Activated CD8-positive, alpha-beta T cell treated with anti-CD3 and anti-CD28 coated beads, Interleukin-2, amount 10 ng/mL, durations not matched to agents 7 days and 5 days (primary cell): ENCODE results near the gene UBL3. TPM values are rescaled to one million over a fixed set of nuclear protein-coding genes. Genes with fewer than 3 reads are reported as not detected.

ENCODE experiments used
- ATAC-seq: fragments of 150-1000 bp; cut with Tn5 transposase; one replicate; pipeline ENCODE4 v1.10.0; 2021; ENCODE audit warnings: moderate library complexity
- CTCF ChIA-PET: fragments of 350-600 bp; sonication (Branson Sonifier 250); formaldehyde crosslinking; loops from one replicate; lab custom pipeline; 2021; ENCODE audit warnings: antibody characterized with exemption; lab: Charles Lee
- POLR2A ChIA-PET: fragments of 350-600 bp; sonication (Branson Sonifier 250); formaldehyde crosslinking; loops from one replicate; lab custom pipeline; 2021; ENCODE audit warnings: antibody characterized with exemption; lab: Charles Lee
- DNase-seq: peaks from one replicate; pipeline ENCODE4 v3.0.0-alpha.2; 2020
- H3K27ac Mint-ChIP-seq: one replicate; pipeline ENCODE4 v1.8.0; 2021; ENCODE audit warnings: mild to moderate bottlenecking, mixed read lengths
- H3K27me3 Mint-ChIP-seq: one replicate; pipeline ENCODE4 v1.8.0; 2021; ENCODE audit warnings: low read depth, mixed read lengths
- H3K36me3 Mint-ChIP-seq: one replicate; pipeline ENCODE4 v1.8.0; 2021; ENCODE audit warnings: low read depth, mixed read lengths
- H3K4me1 Mint-ChIP-seq: one replicate; pipeline ENCODE4 v1.8.0; 2021; ENCODE audit warnings: low read depth, mixed read lengths
- H3K4me3 Mint-ChIP-seq: one replicate; pipeline ENCODE4 v1.8.0; 2021; ENCODE audit warnings: mild to moderate bottlenecking, mixed read lengths
- H3K9me3 Mint-ChIP-seq: one replicate; pipeline ENCODE4 v1.8.0; 2022; ENCODE audit warnings: mixed read lengths; ENCODE audit not compliant: insufficient read depth
- total RNA-seq, 2 experiments: library from RNA; stranded (reverse); gene quantifications; one replicate each; pipeline ENCODE4 v1.2.3, GENCODE V29; 2021

The UBL3 gene
- total RNA-seq, 2 experiments from 2014 or later, result 7.3 to 8.4 TPM

- Mint-ChIP-seq H3K27ac (no peak overlapping the region), H3K9me3 (no peaks in the 10 kb centered on the region), H3K36me3 (peaks cover 4% of the 10 kb centered on the region), H3K4me1 (peaks cover 24% of the 10 kb centered on the region), H3K27me3 (no peaks in the 10 kb centered on the region), H3K4me3 (no peak overlapping the region)
- no peak for ATAC-seq
- ChIA-PET CTCF (interaction anchor here (0.6 to 11.8 kb wide), 12 partner anchors 10 to 268 kb away, joined by 3 to 232 read pairs (median 5); no protein-coding TSS in a partner anchor), POLR2A (no interaction called here)
- no peak for DNase-seq
Observed at GRCh38 chr13:29844441-29844840, 6.0 kb downstream of the UBL3 start.

DNA sequence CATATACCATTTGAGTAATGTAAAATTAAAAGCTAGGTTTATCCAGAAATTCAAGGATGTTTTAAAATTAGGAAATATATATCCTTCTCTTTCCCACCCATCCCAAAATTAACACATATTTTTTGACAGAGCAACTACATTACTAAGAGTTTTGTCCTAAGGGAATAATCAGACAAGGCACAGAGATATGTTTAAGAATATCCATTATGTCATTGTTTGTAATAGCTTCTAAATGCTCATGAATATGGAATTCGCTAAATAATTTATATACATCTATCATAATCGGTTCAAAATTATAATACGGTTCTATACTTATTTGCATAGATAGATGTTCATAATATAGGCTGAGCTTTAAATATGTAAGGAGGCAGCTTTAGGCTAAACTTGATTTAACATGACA lies 9.8 kb downstream of the UBL3 start:
- POLR2A ChIA-PET, result interaction anchor here (1.2 kb wide), 1 partner anchor 10 kb away, joined by 4 read pairs; the partner anchor contains the start of gene UBL3
- no peaks in the 10 kb centered on the region for H3K9me3 Mint-ChIP-seq
- H3K27me3 Mint-ChIP-seq, result no peaks in the 10 kb centered on the region
- H3K36me3 Mint-ChIP-seq, result no peaks in the 10 kb centered on the region
- H3K4me3 Mint-ChIP-seq, result no peak overlapping the region
- H3K4me1 Mint-ChIP-seq, result peaks cover 3% of the 10 kb centered on the region
- no peak for DNase-seq
- no peak overlapping the region for H3K27ac Mint-ChIP-seq
- no peak for ATAC-seq
- CTCF ChIA-PET, result interaction anchor here (0.6 to 3.5 kb wide), 4 partner anchors 84 to 1129 kb away, joined by 3 to 20 read pairs (median 3); no protein-coding TSS in a partner anchor

DNA sequence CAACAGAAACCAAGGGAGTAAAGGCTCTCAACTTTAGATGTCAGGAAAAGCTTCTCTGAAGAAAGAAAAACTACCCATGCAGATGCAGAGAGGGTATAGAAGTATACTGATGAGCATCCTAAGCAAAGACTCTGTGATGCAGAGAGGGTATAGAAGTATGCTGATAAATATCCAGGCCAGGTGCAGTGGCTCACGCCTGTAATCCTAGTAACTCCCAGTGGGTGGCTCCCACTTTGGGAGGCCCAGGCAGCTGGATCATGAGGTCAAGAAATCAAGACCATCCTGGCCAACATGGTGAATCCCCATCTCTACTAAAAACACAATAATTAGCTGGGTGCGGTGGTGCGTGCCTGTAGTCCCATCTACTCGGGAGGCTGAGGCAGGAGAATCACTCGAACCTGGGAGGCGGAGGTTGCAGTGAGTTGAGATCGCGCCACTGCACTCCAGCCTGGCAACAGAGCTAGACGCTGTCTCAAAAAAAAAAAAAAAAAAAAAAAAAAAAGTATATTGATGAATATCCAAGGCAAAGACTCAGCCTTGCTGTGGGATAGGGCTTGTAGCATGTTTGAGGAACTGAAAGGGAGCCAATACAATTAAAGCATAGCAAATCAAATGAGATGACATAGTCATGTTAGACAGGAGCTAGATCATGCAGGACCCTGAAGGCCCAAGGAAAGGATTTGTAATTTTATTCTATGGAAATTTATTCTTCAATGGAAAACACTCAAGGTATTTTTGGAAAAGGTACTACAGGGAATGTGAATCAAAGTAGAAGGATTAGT lies 14.9 kb downstream of the UBL3 start:
- Mint-ChIP-seq H3K27ac (no peak overlapping the region), H3K4me1 (no peaks in the 10 kb centered on the region), H3K4me3 (no peak overlapping the region), H3K9me3 (no peaks in the 10 kb centered on the region), H3K27me3 (no peaks in the 10 kb centered on the region), H3K36me3 (no peaks in the 10 kb centered on the region)
- CTCF ChIA-PET, result interaction anchor here (1.0 to 1.9 kb wide), 8 partner anchors 9 to 280 kb away, joined by 3 to 5 read pairs (median 4); no protein-coding TSS in a partner anchor
- POLR2A ChIA-PET, result no interaction called here
- ATAC-seq, result no peak
- no peak for DNase-seq

DNA sequence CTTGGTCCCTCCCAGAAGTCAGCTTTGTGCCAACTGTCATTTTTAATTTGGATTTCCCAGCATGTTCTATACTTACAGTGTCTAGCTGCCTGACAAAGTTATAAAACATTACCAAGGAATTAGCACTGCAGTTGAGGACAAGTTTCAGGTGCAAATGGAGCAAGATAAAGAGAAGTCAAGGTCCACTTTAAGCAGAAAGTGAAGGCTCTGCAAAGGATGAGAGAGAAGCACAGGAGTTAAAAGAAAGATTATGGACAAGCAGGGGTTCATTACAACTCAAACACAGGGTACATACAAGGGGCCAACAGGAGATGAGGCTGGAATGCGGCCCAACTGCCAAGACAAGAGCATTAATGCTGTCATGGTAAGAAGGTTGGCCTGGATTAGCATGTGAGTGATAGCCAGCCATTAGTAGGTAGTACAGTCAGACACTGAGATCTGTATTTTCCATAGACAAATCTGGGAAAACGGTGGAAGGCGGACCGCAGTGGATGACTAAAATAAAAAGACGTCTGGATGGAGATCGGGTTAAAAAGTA lies 17.6 kb downstream of the UBL3 start:
- CTCF ChIA-PET, result interaction anchor here (0.6 kb wide), 1 partner anchor 139 kb away, joined by 3 read pairs; no protein-coding TSS in a partner anchor
- POLR2A ChIA-PET, result no interaction called here
- DNase-seq (no peak), ATAC-seq (no peak)
- Mint-ChIP-seq H3K4me3 (no peak overlapping the region), H3K36me3 (peaks cover 5% of the 10 kb centered on the region), H3K27ac (no peak overlapping the region), H3K4me1 (no peaks in the 10 kb centered on the region), H3K27me3 (no peaks in the 10 kb centered on the region), H3K9me3 (no peaks in the 10 kb centered on the region)

- CTCF ChIA-PET, result interaction anchor here (1.4 to 1.5 kb wide), 2 partner anchors 11 to 12 kb away, joined by 3 read pairs; no protein-coding TSS in a partner anchor
- ATAC-seq, result no peak
- H3K27ac Mint-ChIP-seq, result no peak overlapping the region
Observed at GRCh38 chr13:29830000-29830399, 20.4 kb downstream of the UBL3 start.

GRCh38 chr13:29819143-29819542 lies 31.3 kb downstream of the UBL3 start:
- ChIA-PET POLR2A (no interaction called here), CTCF (interaction anchor here (0.6 to 4.1 kb wide), 6 partner anchors 62 to 296 kb away, joined by 3 to 15 read pairs (median 4); no protein-coding TSS in a partner anchor)
- DNase-seq, result no peak
- no peak for ATAC-seq
- no peaks in the 10 kb centered on the region for H3K36me3 Mint-ChIP-seq
- no peaks in the 10 kb centered on the region for H3K27me3 Mint-ChIP-seq
- peaks cover 15% of the 10 kb centered on the region for H3K4me1 Mint-ChIP-seq
- no peaks in the 10 kb centered on the region for H3K9me3 Mint-ChIP-seq
- no peak overlapping the region for H3K4me3 Mint-ChIP-seq
- no peak overlapping the region for H3K27ac Mint-ChIP-seq

More at GRCh38 chr13:29830000-29830399, 20.4 kb downstream of the UBL3 start:
- POLR2A ChIA-PET, result no interaction called here
- no peaks in the 10 kb centered on the region for H3K27me3 Mint-ChIP-seq
- H3K9me3 Mint-ChIP-seq, result no peaks in the 10 kb centered on the region
- DNase-seq, result no peak
- no peak overlapping the region for H3K4me3 Mint-ChIP-seq
- no peaks in the 10 kb centered on the region for H3K4me1 Mint-ChIP-seq
- H3K36me3 Mint-ChIP-seq, result peaks cover 5% of the 10 kb centered on the region

DNA sequence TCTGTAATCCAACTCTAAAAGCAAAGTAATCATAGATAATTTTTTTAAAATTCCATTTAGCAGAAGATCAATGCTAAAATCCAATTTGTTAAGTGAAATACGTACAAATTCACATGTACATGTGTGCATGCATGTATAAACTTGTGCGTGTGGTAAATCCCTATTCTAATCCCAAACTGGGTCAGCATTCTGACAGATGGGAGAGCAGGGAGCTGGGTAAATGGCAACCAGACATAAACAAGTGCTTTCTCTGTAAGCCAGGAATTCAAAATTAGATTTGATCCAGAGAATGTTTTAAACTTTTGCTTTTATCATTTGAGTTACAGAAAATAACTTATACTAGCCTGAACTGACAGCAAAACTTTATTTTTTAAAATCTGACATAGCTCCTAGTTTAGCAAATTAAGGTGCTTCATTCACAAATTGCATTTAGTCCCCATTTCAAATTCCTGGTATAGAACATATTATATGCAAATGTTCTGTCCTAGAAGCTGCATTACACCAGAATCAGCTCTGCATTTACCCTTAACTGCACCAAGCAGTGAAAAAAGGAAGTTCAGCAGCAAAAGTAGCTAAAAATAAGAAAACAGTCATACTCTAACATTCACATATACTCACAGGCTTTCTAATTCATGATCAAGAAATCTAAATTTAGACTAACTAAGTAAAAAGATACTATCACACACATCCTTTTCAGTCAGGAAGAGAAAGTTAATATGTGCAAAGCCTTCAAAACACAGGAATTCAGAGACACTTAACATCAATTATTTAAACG lies 32.6 kb downstream of the UBL3 start:
- CTCF ChIA-PET, result interaction anchor here (0.7 to 4.1 kb wide), 7 partner anchors 12 to 297 kb away, joined by 3 to 15 read pairs (median 3); no protein-coding TSS in a partner anchor
- peaks cover 15% of the 10 kb centered on the region for H3K4me1 Mint-ChIP-seq
- H3K27ac Mint-ChIP-seq, result no peak overlapping the region
- no peak for DNase-seq
- POLR2A ChIA-PET, result interaction anchor here (1.0 kb wide), 1 partner anchor 296 kb away, joined by 3 read pairs; no protein-coding TSS in a partner anchor
- no peak overlapping the region for H3K4me3 Mint-ChIP-seq
- no peaks in the 10 kb centered on the region for H3K27me3 Mint-ChIP-seq
- H3K9me3 Mint-ChIP-seq, result no peaks in the 10 kb centered on the region
- H3K36me3 Mint-ChIP-seq, result no peaks in the 10 kb centered on the region
- ATAC-seq, result no peak

DNA sequence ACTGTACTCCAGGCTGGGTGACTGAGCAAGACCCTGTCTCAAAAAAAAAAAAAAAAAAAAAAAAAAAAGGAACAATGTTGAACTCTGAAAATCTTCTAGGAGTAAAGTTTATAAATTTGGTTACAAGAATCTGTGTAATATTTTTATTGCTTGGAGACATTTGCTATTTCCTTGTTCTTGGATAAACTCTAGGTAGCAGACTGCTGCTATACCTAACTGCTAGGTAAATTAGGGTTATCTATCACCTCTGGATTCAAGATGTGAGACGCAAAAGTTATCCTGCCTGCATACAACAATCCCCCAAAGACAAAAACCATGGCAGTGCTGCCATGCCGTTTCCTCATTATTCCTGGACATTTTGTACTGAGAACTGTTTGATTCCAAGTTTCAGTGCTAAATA lies 33.7 kb downstream of the UBL3 start:
- H3K4me1 Mint-ChIP-seq, result peaks cover 15% of the 10 kb centered on the region

GRCh38 chr13:29815336-29815735 lies 35.1 kb downstream of the UBL3 start:
- Mint-ChIP-seq H3K27ac (no peak overlapping the region), H3K9me3 (no peaks in the 10 kb centered on the region), H3K36me3 (no peaks in the 10 kb centered on the region), H3K4me3 (no peak overlapping the region), H3K4me1 (peaks cover 15% of the 10 kb centered on the region), H3K27me3 (no peaks in the 10 kb centered on the region)
- ATAC-seq (no peak), DNase-seq (no peak)
- ChIA-PET POLR2A (no interaction called here), CTCF (interaction anchor here (0.9 to 4.1 kb wide), 3 partner anchors 297 to 300 kb away, joined by 3 to 15 read pairs (median 3); no protein-coding TSS in a partner anchor)

More for the DNA sequence above, 33.7 kb downstream of the UBL3 start:
- no peaks in the 10 kb centered on the region for H3K27me3 Mint-ChIP-seq
- ChIA-PET POLR2A (interaction anchor here (1.0 kb wide), 1 partner anchor 297 kb away, joined by 3 read pairs; no protein-coding TSS in a partner anchor), CTCF (interaction anchor here (1.7 to 4.1 kb wide), 3 partner anchors 46 to 298 kb away, joined by 6 to 15 read pairs (median 7); no protein-coding TSS in a partner anchor)
- no peaks in the 10 kb centered on the region for H3K9me3 Mint-ChIP-seq
- no peak overlapping the region for H3K4me3 Mint-ChIP-seq
- DNase-seq, result no peak
- no peaks in the 10 kb centered on the region for H3K36me3 Mint-ChIP-seq
- ATAC-seq, result no peak
- no peak overlapping the region for H3K27ac Mint-ChIP-seq

DNA sequence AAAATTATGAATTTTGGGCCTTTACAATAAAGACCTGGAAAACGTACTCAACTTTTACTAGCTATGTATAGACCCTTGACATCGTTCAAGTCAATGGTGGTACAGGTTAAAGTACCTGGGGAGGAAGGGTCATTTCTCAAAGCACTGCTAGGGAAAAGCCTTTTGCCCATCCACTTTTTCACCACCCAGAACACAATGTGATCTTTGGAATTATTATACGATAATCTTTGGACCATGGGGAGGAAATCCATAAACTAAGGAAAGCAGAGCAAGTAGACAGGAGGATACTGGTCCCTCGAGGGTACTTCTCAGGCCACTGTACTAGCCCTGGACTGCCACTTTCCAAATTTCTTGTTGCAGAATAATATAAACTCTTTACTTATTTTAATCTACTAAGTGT lies 39.5 kb downstream of the UBL3 start:
- ChIA-PET CTCF (interaction anchor here (1.3 to 1.7 kb wide), 2 partner anchors 11 to 302 kb away, joined by 3 to 6 read pairs; no protein-coding TSS in a partner anchor), POLR2A (no interaction called here)
- Mint-ChIP-seq H3K27me3 (no peaks in the 10 kb centered on the region), H3K9me3 (no peaks in the 10 kb centered on the region), H3K4me1 (no peaks in the 10 kb centered on the region), H3K27ac (no peak overlapping the region), H3K4me3 (no peak overlapping the region), H3K36me3 (no peaks in the 10 kb centered on the region)
- ATAC-seq, result no peak
- DNase-seq, result no peak

DNA sequence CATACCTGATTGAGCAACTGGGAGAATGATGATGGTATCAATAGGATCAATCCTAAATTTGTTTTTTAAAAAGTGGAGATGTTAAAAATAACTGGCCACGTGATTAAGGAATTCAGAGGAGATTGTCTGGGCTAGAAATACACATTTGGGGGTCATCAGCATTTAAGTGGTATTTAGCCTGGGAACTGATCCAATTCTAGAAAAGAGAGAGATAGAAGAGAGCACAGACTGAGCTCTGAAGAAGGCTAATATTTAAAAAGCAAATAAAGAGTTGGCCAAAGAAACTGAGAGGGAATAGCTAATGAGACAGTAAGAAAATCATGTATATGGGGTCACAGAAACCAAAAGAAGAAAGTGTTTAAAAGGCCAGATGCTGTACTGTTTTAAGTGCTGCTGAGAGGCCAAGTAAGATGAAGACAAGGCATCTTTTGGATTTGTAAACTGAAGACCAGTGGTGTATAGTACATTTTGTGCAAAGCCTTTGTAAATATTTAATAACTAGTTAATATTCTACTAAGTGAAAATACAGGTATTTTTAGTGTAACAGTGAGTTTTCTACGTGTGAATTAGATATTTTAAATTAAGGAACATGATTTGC lies 40.2 kb downstream of the UBL3 start:
- H3K4me1 Mint-ChIP-seq, result no peaks in the 10 kb centered on the region
- no peak for ATAC-seq
- no peak overlapping the region for H3K4me3 Mint-ChIP-seq
- no peak overlapping the region for H3K27ac Mint-ChIP-seq
- H3K36me3 Mint-ChIP-seq, result no peaks in the 10 kb centered on the region
- ChIA-PET POLR2A (no interaction called here), CTCF (interaction anchor here (0.5 to 1.3 kb wide), 3 partner anchors 37 to 305 kb away, joined by 3 read pairs; no protein-coding TSS in a partner anchor)
- no peak for DNase-seq
- H3K27me3 Mint-ChIP-seq, result no peaks in the 10 kb centered on the region
- no peaks in the 10 kb centered on the region for H3K9me3 Mint-ChIP-seq
